ENCODE results near the gene PTGES2. TPM values are rescaled to one million over a fixed set of nuclear protein-coding genes. Genes with fewer than 3 reads are reported as not detected.

The PTGES2 gene
- total and polyA plus RNA-seq, 2 of the 13 experiments (the other 11 are each of a cell fraction or from before 2014, with no cell fraction given): 63.7 to 79.8 TPM

GRCh38 chr9:128127990-128128835 is 684 bp upstream of the PTGES2 start (continued):
- TF ChIP-seq ZNF260 (CRISPR knock-in tag; IDR thresholded peaks at IDR 0.05; ENCODE audit: borderline replicate concordance, low read depth): no peak
- TF ChIP-seq ZNF619 (CRISPR knock-in tag; IDR thresholded peaks at IDR 0.05): 0 out of 2 replicates have a peak, but pooled peaks have one; percentile 32
- no peak for TF ChIP-seq ZSCAN5A (CRISPR knock-in tag; IDR thresholded peaks at IDR 0.05; ENCODE audit: borderline replicate concordance)
- no peak for TF ChIP-seq REXO4 (CRISPR knock-in tag; IDR thresholded peaks at IDR 0.05; ENCODE audit: borderline replicate concordance)
- no peak for TF ChIP-seq ZBTB42 (CRISPR knock-in tag; IDR thresholded peaks at IDR 0.05)
- TF ChIP-seq, protein P1, sequence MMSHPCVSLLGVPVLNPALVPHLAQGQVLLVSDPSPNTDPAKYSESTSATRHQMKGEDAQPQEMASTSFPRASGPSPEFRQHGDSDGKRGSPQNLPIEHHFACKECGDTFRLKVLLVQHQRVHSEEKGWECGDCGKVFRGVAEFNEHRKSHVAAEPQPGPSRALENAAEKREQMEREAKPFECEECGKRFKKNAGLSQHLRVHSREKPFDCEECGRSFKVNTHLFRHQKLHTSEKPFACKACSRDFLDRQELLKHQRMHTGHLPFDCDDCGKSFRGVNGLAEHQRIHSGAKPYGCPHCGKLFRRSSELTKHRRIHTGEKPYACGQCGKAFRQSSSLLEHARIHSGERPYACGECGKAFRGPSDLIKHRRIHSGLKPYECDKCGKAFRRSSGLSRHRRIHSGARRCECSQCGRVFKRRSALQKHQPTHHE (CRISPR knock-in tag; IDR thresholded peaks at IDR 0.05; ENCODE audit: borderline replicate concordance): no peak
- TF ChIP-seq HNF4G (IDR thresholded peaks at IDR 0.05; ENCODE audit: borderline replicate concordance, low read depth, low read length): 0 out of 2 replicates have a peak, but pooled peaks have one; percentile 1
- TF ChIP-seq HNF4G (CRISPR knock-in tag; IDR thresholded peaks at IDR 0.05; ENCODE audit: borderline replicate concordance, low read depth): no peak
- TF ChIP-seq, protein P2, sequence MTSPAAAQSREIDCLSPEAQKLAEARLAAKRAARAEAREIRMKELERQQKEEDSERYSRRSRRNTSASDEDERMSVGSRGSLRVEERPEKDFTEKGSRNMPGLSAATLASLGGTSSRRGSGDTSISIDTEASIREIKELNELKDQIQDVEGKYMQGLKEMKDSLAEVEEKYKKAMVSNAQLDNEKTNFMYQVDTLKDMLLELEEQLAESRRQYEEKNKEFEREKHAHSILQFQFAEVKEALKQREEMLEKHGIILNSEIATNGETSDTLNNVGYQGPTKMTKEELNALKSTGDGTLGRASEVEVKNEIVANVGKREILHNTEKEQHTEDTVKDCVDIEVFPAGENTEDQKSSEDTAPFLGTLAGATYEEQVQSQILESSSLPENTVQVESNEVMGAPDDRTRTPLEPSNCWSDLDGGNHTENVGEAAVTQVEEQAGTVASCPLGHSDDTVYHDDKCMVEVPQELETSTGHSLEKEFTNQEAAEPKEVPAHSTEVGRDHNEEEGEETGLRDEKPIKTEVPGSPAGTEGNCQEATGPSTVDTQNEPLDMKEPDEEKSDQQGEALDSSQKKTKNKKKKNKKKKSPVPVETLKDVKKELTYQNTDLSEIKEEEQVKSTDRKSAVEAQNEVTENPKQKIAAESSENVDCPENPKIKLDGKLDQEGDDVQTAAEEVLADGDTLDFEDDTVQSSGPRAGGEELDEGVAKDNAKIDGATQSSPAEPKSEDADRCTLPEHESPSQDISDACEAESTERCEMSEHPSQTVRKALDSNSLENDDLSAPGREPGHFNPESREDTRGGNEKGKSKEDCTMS (CRISPR knock-in tag; conservative IDR thresholded peaks at IDR 0.05): no peak
- TF ChIP-seq ZNF549 (CRISPR knock-in tag; IDR thresholded peaks at IDR 0.05): no peak
- peak; percentile 9; the same call in 1 of the 2 replicates for TF ChIP-seq HCFC1 (IDR thresholded peaks at IDR 0.05; ENCODE audit: low read depth, low read length)
- TF ChIP-seq ZNF607 (CRISPR knock-in tag; IDR thresholded peaks at IDR 0.05; ENCODE audit: borderline replicate concordance): no peak; the same call in 1 of the 2 replicates
- TF ChIP-seq ZNF292 (CRISPR knock-in tag; IDR thresholded peaks at IDR 0.05; ENCODE audit: borderline replicate concordance, low read depth): 0 out of 2 replicates have a peak, but pooled peaks have one; percentile 42
- TF ChIP-seq NBN (conservative IDR thresholded peaks at IDR 0.05): no peak
- TF ChIP-seq MYC (CRISPR knock-in tag; IDR thresholded peaks at IDR 0.05; ENCODE audit: borderline replicate concordance): peak; percentile 75; the same call in 1 of the 2 replicates
- no peak; the same call in 1 of the 2 replicates for TF ChIP-seq ZNF556 (CRISPR knock-in tag; IDR thresholded peaks at IDR 0.05; ENCODE audit: borderline replicate concordance)
- no peak; the same call in 1 of the 2 replicates for TF ChIP-seq ZNF235 (CRISPR knock-in tag; IDR thresholded peaks at IDR 0.05; ENCODE audit: borderline replicate concordance)
- TF ChIP-seq NCOA2 (CRISPR knock-in tag; IDR thresholded peaks at IDR 0.05): no peak
- no peak for TF ChIP-seq ZNF121 (CRISPR knock-in tag; IDR thresholded peaks at IDR 0.05)
- peak; percentile 74 for TF ChIP-seq ATF7-NPFF (CRISPR knock-in tag; IDR thresholded peaks at IDR 0.05; ENCODE audit: low read depth)
- peak; percentile 69; the same call in 1 of the 2 replicates for TF ChIP-seq GATAD2A (CRISPR knock-in tag; IDR thresholded peaks at IDR 0.05)
- TF ChIP-seq ZNF331 (CRISPR knock-in tag; IDR thresholded peaks at IDR 0.05): peak; percentile 26; the same call in 1 of the 2 replicates
- TF ChIP-seq ATAD3A (CRISPR knock-in tag; IDR thresholded peaks at IDR 0.05): no peak
- no peak for TF ChIP-seq CC2D1A (CRISPR knock-in tag; IDR thresholded peaks at IDR 0.05)
